ENCODE results near the gene EHD1.

EHD1 gene

DNA sequence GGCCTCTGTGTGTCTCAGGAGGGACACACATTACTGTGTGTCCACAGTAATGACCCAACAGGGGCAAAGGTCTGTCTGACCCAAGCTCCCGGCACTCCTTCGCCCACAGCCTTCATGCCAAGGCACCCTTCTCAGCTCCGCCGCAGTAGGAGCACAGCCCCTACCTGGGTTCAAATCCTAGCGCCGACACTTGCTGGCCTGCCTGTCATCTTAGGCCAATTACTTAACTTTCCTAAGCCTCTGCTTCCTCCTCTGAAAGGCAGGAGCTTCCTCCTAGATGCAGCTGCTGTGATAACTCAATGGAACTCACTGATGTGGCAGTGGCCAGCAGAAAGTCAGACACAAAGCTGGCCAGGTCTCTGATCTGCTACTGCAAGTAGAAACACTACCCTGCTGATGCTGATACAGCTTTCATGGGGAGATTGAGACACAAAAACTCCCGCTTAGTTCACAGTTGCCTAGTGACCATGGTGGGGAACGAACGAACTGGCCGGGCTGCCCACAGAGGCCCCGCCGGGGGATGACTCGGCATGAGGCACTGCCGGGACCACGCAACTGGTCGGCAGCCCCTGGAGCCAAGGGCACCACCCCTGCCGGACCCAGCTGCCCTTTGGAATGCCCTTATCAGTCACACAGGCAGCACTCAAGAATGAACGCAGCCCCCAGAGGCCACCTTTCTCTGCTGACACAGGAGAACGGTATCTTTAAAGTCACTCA lies 8.1 kb downstream of the EHD1 start:
- H3K4me3 ChIP-seq (replicated peaks; ENCODE audit: low read depth, low read length): no peak overlapping the region
- DNase-seq (ENCODE audit: extremely low read depth, low read depth): no peak
- TF ChIP-seq, protein P1, sequence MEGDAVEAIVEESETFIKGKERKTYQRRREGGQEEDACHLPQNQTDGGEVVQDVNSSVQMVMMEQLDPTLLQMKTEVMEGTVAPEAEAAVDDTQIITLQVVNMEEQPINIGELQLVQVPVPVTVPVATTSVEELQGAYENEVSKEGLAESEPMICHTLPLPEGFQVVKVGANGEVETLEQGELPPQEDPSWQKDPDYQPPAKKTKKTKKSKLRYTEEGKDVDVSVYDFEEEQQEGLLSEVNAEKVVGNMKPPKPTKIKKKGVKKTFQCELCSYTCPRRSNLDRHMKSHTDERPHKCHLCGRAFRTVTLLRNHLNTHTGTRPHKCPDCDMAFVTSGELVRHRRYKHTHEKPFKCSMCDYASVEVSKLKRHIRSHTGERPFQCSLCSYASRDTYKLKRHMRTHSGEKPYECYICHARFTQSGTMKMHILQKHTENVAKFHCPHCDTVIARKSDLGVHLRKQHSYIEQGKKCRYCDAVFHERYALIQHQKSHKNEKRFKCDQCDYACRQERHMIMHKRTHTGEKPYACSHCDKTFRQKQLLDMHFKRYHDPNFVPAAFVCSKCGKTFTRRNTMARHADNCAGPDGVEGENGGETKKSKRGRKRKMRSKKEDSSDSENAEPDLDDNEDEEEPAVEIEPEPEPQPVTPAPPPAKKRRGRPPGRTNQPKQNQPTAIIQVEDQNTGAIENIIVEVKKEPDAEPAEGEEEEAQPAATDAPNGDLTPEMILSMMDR (IDR thresholded peaks at IDR 0.05; ENCODE audit: low read depth, low read length, missing control alignments): no peak

- DNase-seq (ENCODE audit: extremely low read depth, low read depth): no peak
- H3K4me3 ChIP-seq (replicated peaks; ENCODE audit: low read depth, low read length): no peak overlapping the region
- TF ChIP-seq, protein P1 (IDR thresholded peaks at IDR 0.05; ENCODE audit: low read depth, low read length, missing control alignments): peak; percentile 39
Observed at GRCh38 chr11:64869571-64870175, 8.7 kb downstream of the EHD1 start.

DNA sequence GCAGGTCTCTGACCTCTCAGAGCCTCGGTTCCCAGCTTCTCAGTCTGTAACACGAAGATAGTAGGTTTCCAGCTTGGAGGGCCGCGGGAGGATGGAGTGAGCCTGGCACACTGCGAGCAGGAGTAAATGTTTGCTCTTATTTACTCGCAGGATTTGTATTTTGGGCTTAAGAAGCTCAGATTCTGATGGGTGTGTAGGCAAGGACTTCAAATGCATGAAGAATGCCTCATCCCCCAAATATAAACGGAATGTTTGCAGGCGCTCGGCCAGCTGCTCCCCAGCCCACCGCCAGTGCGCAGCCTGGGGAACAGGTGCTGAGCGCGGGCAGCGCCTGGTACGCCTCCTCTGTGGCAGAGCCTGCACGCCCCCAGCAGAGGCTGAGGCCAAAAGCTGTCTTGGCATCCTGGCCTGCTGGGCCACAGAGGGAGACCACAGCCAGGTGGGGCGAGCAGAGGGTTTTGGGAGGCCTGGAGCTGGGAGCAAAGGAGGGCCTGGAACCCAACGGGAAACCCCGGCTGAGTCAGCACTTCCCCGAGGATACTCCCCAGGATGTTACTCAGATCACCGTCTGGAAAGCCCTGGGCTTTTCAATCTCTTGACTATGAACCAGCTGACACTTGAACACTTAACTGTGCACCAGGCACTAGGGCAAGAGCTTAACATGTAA lies 9.4 kb downstream of the EHD1 start:
- no peak overlapping the region for H3K4me3 ChIP-seq (replicated peaks; ENCODE audit: low read depth, low read length)
- TF ChIP-seq, protein P1 (IDR thresholded peaks at IDR 0.05; ENCODE audit: low read depth, low read length, missing control alignments): no peak
- DNase-seq (ENCODE audit: extremely low read depth, low read depth): peak; percentile 59

DNA sequence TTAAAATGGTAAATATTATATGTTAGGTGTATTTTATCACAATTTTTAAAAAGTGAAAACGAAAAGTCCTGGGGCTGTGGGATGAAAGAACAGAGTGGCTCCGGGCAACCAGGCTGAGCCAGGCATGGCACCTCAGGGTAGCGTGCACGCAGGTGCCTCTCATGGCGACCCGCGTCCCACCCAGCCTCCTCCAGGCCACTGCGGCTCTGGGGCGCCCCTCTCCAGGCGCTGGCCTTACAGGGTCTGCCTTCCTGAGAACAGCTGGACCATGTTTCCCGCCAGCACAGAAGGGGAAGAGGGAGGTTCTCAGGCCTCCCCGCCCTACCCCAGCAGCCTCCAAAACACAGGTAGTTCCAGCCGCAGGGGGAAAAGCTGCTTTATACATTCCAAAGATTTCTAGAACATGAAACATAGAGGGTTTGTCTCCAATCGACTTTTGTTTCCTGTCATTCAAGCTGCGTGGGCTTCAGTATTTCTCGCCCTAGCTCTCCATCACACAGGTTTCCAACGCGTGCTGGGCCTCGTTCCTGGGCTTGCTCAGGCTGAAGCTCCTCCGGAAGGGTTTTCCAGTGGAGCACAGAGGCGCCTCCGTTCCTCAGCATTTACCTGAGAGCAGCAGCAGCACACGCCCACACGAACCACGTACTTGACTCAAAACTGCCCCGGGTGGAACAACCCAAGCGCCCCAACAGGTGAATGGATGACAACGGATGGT lies 10.5 kb downstream of the EHD1 start:
- TF ChIP-seq, protein P1 (IDR thresholded peaks at IDR 0.05; ENCODE audit: low read depth, low read length, missing control alignments): no peak
- no peak overlapping the region for H3K4me3 ChIP-seq (replicated peaks; ENCODE audit: low read depth, low read length)
- DNase-seq (ENCODE audit: extremely low read depth, low read depth): no peak

GRCh38 chr11:64866173-64866491 lies 12.3 kb downstream of the EHD1 start:
- TF ChIP-seq, protein P1 (IDR thresholded peaks at IDR 0.05; ENCODE audit: low read depth, low read length, missing control alignments): no peak
- no peak overlapping the region for H3K4me3 ChIP-seq (replicated peaks; ENCODE audit: low read depth, low read length)
- no peak for DNase-seq (ENCODE audit: extremely low read depth, low read depth)

DNA sequence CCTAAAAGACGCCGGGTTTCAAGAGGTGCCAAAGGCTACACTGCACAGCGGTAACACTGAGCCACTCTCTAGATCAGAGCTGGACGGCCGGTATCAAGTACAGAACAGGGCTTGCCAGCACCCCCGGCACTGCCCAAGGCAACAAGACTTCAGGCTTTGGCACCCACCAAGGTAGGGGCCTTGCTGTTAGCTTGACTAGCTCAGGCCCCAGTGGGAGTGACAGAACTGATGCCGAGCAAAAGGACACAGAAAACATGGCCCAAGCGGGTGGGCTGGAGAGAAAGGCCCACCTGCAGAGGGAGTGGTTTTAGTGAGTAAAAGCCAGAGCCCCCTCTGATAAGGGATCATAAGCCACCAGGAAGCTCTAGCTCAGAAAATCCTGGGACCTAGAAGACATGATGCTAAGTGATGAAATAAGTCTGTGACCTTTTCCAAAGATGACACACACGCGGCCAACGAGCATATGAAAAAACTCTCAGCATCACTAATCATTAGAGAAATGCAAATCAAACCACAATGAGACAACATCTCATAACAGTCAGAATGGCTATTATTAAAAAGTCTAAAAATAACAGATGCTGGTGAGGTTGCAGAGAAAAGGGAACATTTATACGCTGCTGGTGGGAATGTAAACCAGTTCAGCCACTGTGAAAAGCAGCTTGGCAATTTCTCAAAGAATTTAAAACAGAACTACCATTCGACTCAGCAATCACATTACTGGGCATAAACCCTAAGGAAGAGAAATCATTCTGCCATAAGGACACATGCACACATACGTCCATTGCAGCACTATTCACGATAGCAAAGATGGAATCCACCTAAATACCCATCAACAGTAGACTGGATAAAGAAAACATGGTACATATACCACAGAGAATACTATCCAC lies 12.9 kb downstream of the EHD1 start:
- H3K4me3 ChIP-seq (replicated peaks; ENCODE audit: low read depth, low read length): no peak overlapping the region
- no peak for DNase-seq (ENCODE audit: extremely low read depth, low read depth)
- TF ChIP-seq, protein P1 (IDR thresholded peaks at IDR 0.05; ENCODE audit: low read depth, low read length, missing control alignments): no peak

Data from HFF-Myc (cell line).